Measurements from ENCODE around the gene WSCD1. TPM values are rescaled to one million over a fixed set of nuclear protein-coding genes. Genes with fewer than 3 reads are reported as not detected.

WSCD1 gene
- total RNA-seq (2014; rRNA removed; shearing (Covaris generic)): not detected in 2 replicates

- no peak for DNase-seq (ENCODE audit: low read depth)
Measured at GRCh38 chr17:6069539-6070429, at the start of gene WSCD1. WSCD1 (plus strand) TSS chr17:6070379; CDS start chr17:6080659, 10,280 bp downstream.

- no peak for DNase-seq (ENCODE audit: low read depth)
Measured at GRCh38 chr17:6021011-6021400, 49.2 kb upstream of the WSCD1 start.

- no peak for DNase-seq (ENCODE audit: low read depth)
Measured at GRCh38 chr17:6021627-6022026, 48.6 kb upstream of the WSCD1 start.

- DNase-seq (ENCODE audit: low read depth): no peak
Measured at GRCh38 chr17:6023036-6023831, 46.9 kb upstream of the WSCD1 start.

GRCh38 chr17:6024576-6024975 is 45.6 kb upstream of the WSCD1 start:
- DNase-seq (ENCODE audit: low read depth): no peak

- DNase-seq (ENCODE audit: low read depth): no peak
Measured at GRCh38 chr17:6027342-6028024, 42.7 kb upstream of the WSCD1 start.

- no peak for DNase-seq (ENCODE audit: low read depth)
Measured at GRCh38 chr17:6028294-6028693, 41.9 kb upstream of the WSCD1 start.

- no peak for DNase-seq (ENCODE audit: low read depth)
Measured at GRCh38 chr17:6035801-6036394, 34.3 kb upstream of the WSCD1 start.

GRCh38 chr17:6040504-6040903 is 29.7 kb upstream of the WSCD1 start:
- DNase-seq (ENCODE audit: low read depth): no peak

GRCh38 chr17:6041246-6041645 is 28.9 kb upstream of the WSCD1 start:
- no peak for DNase-seq (ENCODE audit: low read depth)

GRCh38 chr17:6043405-6043804 is 26.8 kb upstream of the WSCD1 start:
- DNase-seq (ENCODE audit: low read depth): no peak

- no peak for DNase-seq (ENCODE audit: low read depth)
Measured at GRCh38 chr17:6044261-6044660, 25.9 kb upstream of the WSCD1 start.

GRCh38 chr17:6045621-6046357 is 24.4 kb upstream of the WSCD1 start:
- no peak for DNase-seq (ENCODE audit: low read depth)

GRCh38 chr17:6046431-6046830 is 23.7 kb upstream of the WSCD1 start:
- DNase-seq (ENCODE audit: low read depth): no peak

GRCh38 chr17:6046931-6047330 is 23.2 kb upstream of the WSCD1 start:
- DNase-seq (ENCODE audit: low read depth): no peak

- no peak for DNase-seq (ENCODE audit: low read depth)
Measured at GRCh38 chr17:6047966-6048365, 22.2 kb upstream of the WSCD1 start.

GRCh38 chr17:6048486-6048885 is 21.7 kb upstream of the WSCD1 start:
- no peak for DNase-seq (ENCODE audit: low read depth)

- no peak for DNase-seq (ENCODE audit: low read depth)
Measured at GRCh38 chr17:6052926-6053325, 17.3 kb upstream of the WSCD1 start.

- no peak for DNase-seq (ENCODE audit: low read depth)
Measured at GRCh38 chr17:6054372-6054771, 15.8 kb upstream of the WSCD1 start.

GRCh38 chr17:6056104-6056503 is 14.1 kb upstream of the WSCD1 start:
- DNase-seq (ENCODE audit: low read depth): no peak

GRCh38 chr17:6057562-6057961 is 12.6 kb upstream of the WSCD1 start:
- DNase-seq (ENCODE audit: low read depth): no peak
